Prostate gland (tissue), 2 donors: Measurements from ENCODE around the gene H6PD. TPM values are rescaled to one million over a fixed set of nuclear protein-coding genes. Genes with fewer than 3 reads are reported as not detected.
A peak's percentile ranks its signal among the peaks of the same experiment; 100 is the strongest.

Experiments
- DNase-seq: peaks from one replicate; pipeline ENCODE4 v3.0.0-alpha.2; 2019; ENCODE audit warnings: low spot score
- H3K27ac ChIP-seq, 2 donors: fragments of 200-600 bp; sonication (generic); 2 replicates each; pipeline ENCODE4 v1.5.1; 2017 to 2019
- H3K27me3 ChIP-seq: fragments of 200-600 bp; sonication (generic); replicated peaks from 2 replicates; pipeline ENCODE4 v1.5.1; 2019; ENCODE audit not compliant: insufficient read depth
- H3K36me3 ChIP-seq, 2 donors: fragments of 200-600 bp; sonication (generic); 1 replicate in 1 of 2; 2 replicates in 1 of 2; pipeline versions ENCODE4 v1.5.1 to v1.8.1; 2017 to 2019
- H3K4me1 ChIP-seq: fragments of 200-600 bp; sonication (generic); replicated peaks from 2 replicates; pipeline ENCODE4 v1.5.1; 2019
- H3K4me3 ChIP-seq, 2 donors: fragments of 200-600 bp; sonication (generic); 2 replicates each; pipeline ENCODE4 v1.5.1; 2017 to 2019
- H3K9me3 ChIP-seq: fragments of 200-600 bp; sonication (generic); 2 replicates; pipeline ENCODE4 v1.5.1; 2017
- POLR2A ChIP-seq: fragments of 450-650 bp; IDR thresholded peaks from one replicate; pipeline ENCODE4 v1.6.1; 2016; ENCODE audit warnings: antibody characterized with exemption, mild to moderate bottlenecking
- POLR2AphosphoS5 ChIP-seq: sonication (generic); formaldehyde crosslinking; IDR thresholded peaks from one replicate; pipeline ENCODE4 v1.6.1; 2017; ENCODE audit warnings: antibody characterized with exemption
- WGBS: methylation state at CpG from one replicate; pipeline ENCODE4 v1.1.5; 2018; 5-methylcytosine and 5-hydroxymethylcytosine counted together
- intact Hi-C: fragments of 100-400 bp; cut with DNase I; formaldehyde crosslinking; loops from one replicate; pipeline ENCODE4 v1.14.2; 2022
- total RNA-seq, 2 donors: library from RNA; depleted of rRNA; stranded (reverse); fragments of >200 nt; gene quantifications; one replicate each; pipeline ENCODE4 v1.1.0, GENCODE V29; 2016
- TF ChIP-seq, protein P1 (sequence below), 4 experiments: fragments of 200-600 bp in 2 of 4; fragments of 450-650 bp in 2 of 4; sonication (generic) in 2 of 4; IDR thresholded peaks; 1 replicate in 3 of 4; 2 replicates in 1 of 4; pipeline ENCODE4 v1.5.1; 2016 to 2019; ENCODE audit warnings: antibody characterized with exemption in 4 of 4, mild to moderate bottlenecking in 2 of 4, moderate library complexity in 2 of 4

H6PD gene
- total RNA-seq, 2 donors from 2014 or later = 52.8 to 88.8 TPM

DNA sequence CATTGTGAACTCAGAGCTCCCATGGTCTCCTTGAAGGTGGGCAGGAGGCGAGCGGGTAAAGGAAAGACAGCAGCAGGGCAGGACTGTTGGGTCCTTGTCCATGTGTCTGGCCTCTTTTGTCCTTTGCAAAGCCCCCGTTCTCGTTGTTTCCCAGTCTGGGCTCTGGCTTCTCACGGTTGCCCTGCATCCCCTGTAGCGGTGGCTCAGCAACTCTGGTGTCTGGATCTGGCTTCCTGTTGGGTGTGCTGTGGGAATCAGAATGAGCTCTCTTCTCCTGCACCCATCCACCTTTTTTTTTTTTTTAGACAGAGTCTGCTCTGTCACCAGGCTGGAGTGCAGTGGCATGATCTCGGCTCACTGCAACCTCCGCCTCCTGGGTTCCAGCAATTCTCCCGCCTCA is 11.1 kb downstream of the H6PD start:
- Histone ChIP-seq H3K27ac (peak overlapping the region; percentile 92 to 95), H3K27me3 (no peaks in the 10 kb centered on the region), H3K36me3 (no peaks in the 10 kb centered on the region), H3K9me3 (no peaks in the 10 kb centered on the region), H3K4me3 (no peak overlapping the region), H3K4me1 (peaks cover 48% of the 10 kb centered on the region)
- TF ChIP-seq, protein P1, sequence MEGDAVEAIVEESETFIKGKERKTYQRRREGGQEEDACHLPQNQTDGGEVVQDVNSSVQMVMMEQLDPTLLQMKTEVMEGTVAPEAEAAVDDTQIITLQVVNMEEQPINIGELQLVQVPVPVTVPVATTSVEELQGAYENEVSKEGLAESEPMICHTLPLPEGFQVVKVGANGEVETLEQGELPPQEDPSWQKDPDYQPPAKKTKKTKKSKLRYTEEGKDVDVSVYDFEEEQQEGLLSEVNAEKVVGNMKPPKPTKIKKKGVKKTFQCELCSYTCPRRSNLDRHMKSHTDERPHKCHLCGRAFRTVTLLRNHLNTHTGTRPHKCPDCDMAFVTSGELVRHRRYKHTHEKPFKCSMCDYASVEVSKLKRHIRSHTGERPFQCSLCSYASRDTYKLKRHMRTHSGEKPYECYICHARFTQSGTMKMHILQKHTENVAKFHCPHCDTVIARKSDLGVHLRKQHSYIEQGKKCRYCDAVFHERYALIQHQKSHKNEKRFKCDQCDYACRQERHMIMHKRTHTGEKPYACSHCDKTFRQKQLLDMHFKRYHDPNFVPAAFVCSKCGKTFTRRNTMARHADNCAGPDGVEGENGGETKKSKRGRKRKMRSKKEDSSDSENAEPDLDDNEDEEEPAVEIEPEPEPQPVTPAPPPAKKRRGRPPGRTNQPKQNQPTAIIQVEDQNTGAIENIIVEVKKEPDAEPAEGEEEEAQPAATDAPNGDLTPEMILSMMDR (IDR thresholded peaks at IDR 0.05) = no peak
- no peak for DNase-seq
- 97% methylated on average over 9 of the region's 9 CpGs for WGBS
- intact Hi-C loops = no loop called here

DNA sequence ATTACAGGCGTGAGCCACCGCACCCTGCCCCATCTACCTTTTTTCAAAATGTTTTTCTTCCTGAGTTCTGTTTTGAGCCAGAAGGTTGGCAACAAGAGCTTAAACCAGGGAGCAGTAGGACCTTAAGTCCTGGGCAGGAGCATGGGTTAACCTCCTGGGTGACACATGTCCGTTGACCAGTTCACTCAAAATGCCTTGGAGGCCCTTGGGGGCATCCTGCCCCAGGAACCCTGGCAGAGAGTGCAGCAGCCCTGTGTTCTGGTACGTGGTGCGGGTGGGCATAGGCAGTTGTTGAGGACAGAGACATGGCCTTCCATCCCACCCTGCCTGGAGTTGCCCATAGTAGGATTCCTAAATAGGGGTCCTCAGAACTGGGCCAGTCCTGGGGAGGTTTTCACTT is 11.6 kb downstream of the H6PD start:
- Histone ChIP-seq H3K27ac (peak overlapping the region in 1 of 2 donors; percentile 21), H3K9me3 (no peaks in the 10 kb centered on the region), H3K27me3 (no peaks in the 10 kb centered on the region), H3K4me1 (peaks cover 51% of the 10 kb centered on the region), H3K4me3 (no peak overlapping the region), H3K36me3 (no peaks in the 10 kb centered on the region)
- intact Hi-C loops = no loop called here
- DNase-seq = no peak
- TF ChIP-seq, protein P1 (IDR thresholded peaks at IDR 0.05) = no peak
- 97% methylated on average over 5 of the region's 5 CpGs for WGBS

DNA sequence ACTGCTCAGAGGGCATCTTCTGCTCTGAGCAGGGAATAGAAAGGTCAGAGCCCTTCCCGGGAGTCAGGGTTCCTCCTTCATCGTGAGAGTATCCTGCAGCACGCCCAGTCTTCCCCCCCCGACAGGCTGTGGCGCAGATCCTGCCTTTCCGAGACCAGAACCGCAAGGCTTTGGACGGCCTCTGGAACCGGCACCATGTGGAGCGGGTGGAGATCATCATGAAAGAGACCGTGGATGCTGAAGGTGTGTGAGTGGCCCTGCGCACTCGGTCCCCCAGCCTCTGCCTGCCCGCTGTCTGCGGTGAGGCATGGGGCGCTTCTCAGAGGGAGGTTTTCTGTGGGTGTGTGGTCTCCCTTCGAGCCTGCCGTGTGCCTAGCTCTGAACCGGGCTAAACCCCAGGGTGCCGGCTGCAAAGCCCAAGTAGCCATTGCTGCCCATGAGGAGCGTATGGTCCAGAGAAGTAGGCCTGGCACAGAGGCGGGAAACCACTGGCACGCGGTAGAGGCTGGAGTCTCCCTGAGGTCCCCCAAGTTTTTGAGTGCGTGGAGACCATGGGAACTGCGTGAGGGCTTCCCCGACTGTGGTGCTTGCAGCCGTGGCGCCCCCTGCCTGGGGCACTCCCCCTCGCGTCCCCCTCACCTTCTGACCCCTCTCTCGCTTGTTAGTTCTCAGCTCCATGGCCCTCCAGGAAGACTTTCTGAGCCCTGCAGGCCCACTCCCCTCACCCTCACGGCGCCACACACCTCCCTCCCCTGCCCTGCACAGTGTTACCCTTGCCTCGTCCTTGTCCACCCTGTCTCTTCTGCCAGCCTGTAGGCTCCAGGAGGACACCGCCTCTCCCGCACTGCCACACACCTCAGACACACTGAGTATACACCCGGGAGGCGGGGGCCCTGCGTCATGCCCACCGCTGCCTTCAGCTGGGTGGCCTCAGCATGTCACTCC is 12.5 kb downstream of the H6PD start:
- TF ChIP-seq, protein P1 (IDR thresholded peaks at IDR 0.05) = no peak
- TF ChIP-seq POLR2AphosphoS5 = no peak
- no peak for TF ChIP-seq POLR2A
- Histone ChIP-seq H3K4me3 (no peak overlapping the region), H3K27ac (peak overlapping the region in 1 of 2 donors; percentile 82), H3K36me3 (no peaks in the 10 kb centered on the region), H3K4me1 (peaks cover 45% of the 10 kb centered on the region), H3K27me3 (no peaks in the 10 kb centered on the region), H3K9me3 (no peaks in the 10 kb centered on the region)
- intact Hi-C loops = no loop called here
- WGBS = 89% methylated on average over 41 of the region's 41 CpGs
- DNase-seq = no peak

DNA sequence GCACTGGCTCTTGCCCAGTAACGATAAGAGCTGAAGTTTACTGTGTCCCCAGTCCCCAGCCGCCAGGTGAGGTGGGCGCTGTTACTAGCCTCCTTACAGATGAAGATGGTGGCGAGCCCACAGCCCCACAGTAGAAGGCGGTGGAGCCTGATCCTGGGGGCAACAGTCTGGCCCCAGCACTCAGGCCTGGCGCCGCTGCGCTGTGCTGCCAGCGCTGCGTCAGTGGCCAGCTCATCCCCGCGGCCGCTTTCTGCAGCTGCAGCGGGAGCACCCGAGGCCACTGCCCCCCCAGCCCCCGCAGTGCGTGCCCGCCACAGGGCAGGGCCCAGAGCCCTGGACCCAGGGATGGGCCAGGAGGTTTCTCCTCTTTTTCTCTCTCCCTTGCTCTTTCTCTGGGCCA is 13.3 kb downstream of the H6PD start:
- DNase-seq = no peak

More for the DNA sequence above, 13.3 kb downstream of the H6PD start:
- H3K27ac ChIP-seq = peak overlapping the region; percentile 72 to 82
- no peaks in the 10 kb centered on the region for H3K36me3 ChIP-seq
- 90% methylated on average over 17 of the region's 18 CpGs for WGBS
- H3K9me3 ChIP-seq = no peaks in the 10 kb centered on the region
- H3K4me3 ChIP-seq = no peak overlapping the region
- H3K27me3 ChIP-seq = no peaks in the 10 kb centered on the region
- intact Hi-C loops = no loop called here
- TF ChIP-seq, protein P1 (IDR thresholded peaks at IDR 0.05) = no peak
- TF ChIP-seq POLR2AphosphoS5 (no peak), POLR2A (no peak)
- peaks cover 42% of the 10 kb centered on the region for H3K4me1 ChIP-seq
